ENCODE results near the gene PAF1. TPM values are rescaled to one million over a fixed set of nuclear protein-coding genes. Genes with fewer than 3 reads are reported as not detected.
A peak's percentile ranks its signal among the peaks of the same experiment; 100 is the strongest.

Gene PAF1
- total RNA-seq, 1 experiment from 2014 or later, result 901 TPM

GRCh38 chr19:39409208-39410016 is 18.5 kb upstream of the PAF1 start:
- ATAC-seq (peak; percentile 14), DNase-seq (ENCODE audit: low read depth, low spot score) (peak; percentile 100)
- ChIA-PET CTCF (interaction anchor here (0.6 to 4.6 kb wide), 7 partner anchors 12 to 383 kb away, joined by 3 to 144 read pairs (median 4); no protein-coding TSS in a partner anchor), POLR2A (interaction anchor here (0.5 to 15.7 kb wide), 20 partner anchors 9 to 650 kb away, joined by 3 to 524 read pairs (median 7); partner anchors contain the start of genes DYRK1B, MED29, PAF1 and RPS16)
- TF ChIP-seq REST (IDR thresholded peaks at IDR 0.05; ENCODE audit: insufficient read depth in 1 of 2, low read depth in 2 of 2, low read length in 1 of 2), result no peak
- no peak for TF ChIP-seq TCF7L2 (IDR thresholded peaks at IDR 0.05; ENCODE audit: low read depth, low read length)
- no peak for TF ChIP-seq SIN3A (IDR thresholded peaks at IDR 0.05; ENCODE audit: borderline replicate concordance, insufficient read depth, low read depth, low read length)
- TF ChIP-seq CTCF (IDR thresholded peaks at IDR 0.05), result no peak
- TF ChIP-seq POLR2AphosphoS5 (IDR thresholded peaks at IDR 0.05; ENCODE audit: low read depth, low read length), result no peak
- no peaks in the 10 kb centered on the region for H3K27me3 ChIP-seq (ENCODE audit: control insufficient read depth, insufficient read depth, low read length)
- BruUV-seq (replicated peaks), result no TSS peak
- H3K4me3 ChIP-seq (ENCODE audit: low read depth in 2 of 2, low read length in 2 of 2), result peak overlapping the region; percentile 42 to 55
- peaks cover 7% of the 10 kb centered on the region for H3K36me3 ChIP-seq (ENCODE audit: control insufficient read depth, insufficient read depth, low read length)
- intact Hi-C loops (cut with micrococcal nuclease; ENCODE audit: unreplicated experiment) (loop anchor here (2.0 to 10.0 kb wide), 3 partner anchors 81 to 435 kb away; partner anchors contain the start of gene FBXO17), in situ Hi-C loops (cut with HindIII; ENCODE audit: low pct_unique_long_range_greater_than_20kb, low sequenced_read_pairs) (no loop called here)
- H3K4me1 ChIP-seq (ENCODE audit: control insufficient read depth, insufficient read depth, low read length), result peaks cover 58% of the 10 kb centered on the region
- peak overlapping the region; percentile 92 for H3K27ac ChIP-seq (ENCODE audit: low read length)
- H3K9me3 ChIP-seq (ENCODE audit: control insufficient read depth, insufficient read depth, low read depth, low read length), result no peaks in the 10 kb centered on the region

- H3K4me1 ChIP-seq (ENCODE audit: control insufficient read depth, insufficient read depth, low read length), result peaks cover 60% of the 10 kb centered on the region
- TF ChIP-seq REST (IDR thresholded peaks at IDR 0.05; ENCODE audit: insufficient read depth in 1 of 2, low read depth in 2 of 2, low read length in 1 of 2), result no peak
- TF ChIP-seq CTCF (IDR thresholded peaks at IDR 0.05), result no peak
- TF ChIP-seq TCF7L2 (IDR thresholded peaks at IDR 0.05; ENCODE audit: low read depth, low read length), result no peak
- no peaks in the 10 kb centered on the region for H3K9me3 ChIP-seq (ENCODE audit: control insufficient read depth, insufficient read depth, low read depth, low read length)
- no peaks in the 10 kb centered on the region for H3K27me3 ChIP-seq (ENCODE audit: control insufficient read depth, insufficient read depth, low read length)
- ATAC-seq, result no peak
- POLR2A ChIA-PET, result interaction anchor here (0.5 to 15.7 kb wide), 34 partner anchors 7 to 923 kb away, joined by 3 to 524 read pairs (median 4); partner anchors contain the start of genes DYRK1B, EID2B, FBXO17 and MED29
- CTCF ChIA-PET, result interaction anchor here (0.6 to 4.6 kb wide), 13 partner anchors 9 to 447 kb away, joined by 3 to 144 read pairs (median 5); partner anchors contain the start of genes MED29, PAF1, RPS16 and SAMD4B
- H3K36me3 ChIP-seq (ENCODE audit: control insufficient read depth, insufficient read depth, low read length), result peaks cover 7% of the 10 kb centered on the region
- in situ Hi-C loops (cut with HindIII; ENCODE audit: low pct_unique_long_range_greater_than_20kb, low sequenced_read_pairs) (no loop called here), intact Hi-C loops (cut with micrococcal nuclease; ENCODE audit: unreplicated experiment) (no loop called here)
- H3K27ac ChIP-seq (ENCODE audit: low read length), result peak overlapping the region; percentile 92
- peak; percentile 100 for DNase-seq (ENCODE audit: low read depth, low spot score)
- TSS peak; percentile 85 for BruUV-seq (replicated peaks)
- H3K4me3 ChIP-seq (ENCODE audit: low read depth in 2 of 2, low read length in 2 of 2), result peak overlapping the region; percentile 42 to 55
These were observed 17.7 kb upstream of the PAF1 start for GRCh38 chr19:39408392-39409207.
